ENCODE data around the gene USH1G.

USH1G gene

GRCh38 chr17:74900208-74900607 lies 22.8 kb downstream of the USH1G start:
- Histone ChIP-seq H3K4me3 (ENCODE audit: low read length in 2 of 2) (no peak overlapping the region), H3K9me3 (ENCODE audit: control insufficient read depth in 2 of 2, low read length in 2 of 2) (no peaks in the 10 kb centered on the region), H3K36me3 (ENCODE audit: control insufficient read depth in 2 of 2, insufficient read depth in 2 of 2, low read length in 2 of 2) (no peaks in the 10 kb centered on the region), H3K27ac (ENCODE audit: low read length) (no peak overlapping the region), H3K4me1 (ENCODE audit: control insufficient read depth, insufficient read depth, low read length) (no peaks in the 10 kb centered on the region), H3K9ac (ENCODE audit: low read length in 2 of 2) (no peak overlapping the region), H3K27me3 (ENCODE audit: control insufficient read depth in 1 of 2, insufficient read depth in 2 of 2, low read length in 2 of 2) (peaks cover 13 to 20% of the 10 kb centered on the region in 2 donors)

- Histone ChIP-seq H3K4me3 (ENCODE audit: low read length in 2 of 2) (no peak overlapping the region), H3K27ac (ENCODE audit: low read length) (no peak overlapping the region), H3K9me3 (ENCODE audit: control insufficient read depth in 2 of 2, low read length in 2 of 2) (no peaks in the 10 kb centered on the region), H3K27me3 (ENCODE audit: control insufficient read depth in 1 of 2, insufficient read depth in 2 of 2, low read length in 2 of 2) (peaks cover 20 to 21% of the 10 kb centered on the region in 2 donors), H3K36me3 (ENCODE audit: control insufficient read depth in 2 of 2, insufficient read depth in 2 of 2, low read length in 2 of 2) (no peaks in the 10 kb centered on the region), H3K4me1 (ENCODE audit: control insufficient read depth, insufficient read depth, low read length) (peaks cover 6% of the 10 kb centered on the region), H3K9ac (ENCODE audit: low read length in 2 of 2) (no peak overlapping the region)
Observed at GRCh38 chr17:74898376-74898946, 24.6 kb downstream of the USH1G start.

- Histone ChIP-seq H3K27ac (ENCODE audit: low read length) (no peak overlapping the region), H3K4me1 (ENCODE audit: control insufficient read depth, insufficient read depth, low read length) (peaks cover 10% of the 10 kb centered on the region), H3K27me3 (ENCODE audit: control insufficient read depth in 1 of 2, insufficient read depth in 2 of 2, low read length in 2 of 2) (peaks cover 25 to 41% of the 10 kb centered on the region in 2 donors), H3K9ac (ENCODE audit: low read length in 2 of 2) (no peak overlapping the region), H3K9me3 (ENCODE audit: control insufficient read depth in 2 of 2, low read length in 2 of 2) (no peaks in the 10 kb centered on the region), H3K36me3 (ENCODE audit: control insufficient read depth in 2 of 2, insufficient read depth in 2 of 2, low read length in 2 of 2) (no peaks in the 10 kb centered on the region), H3K4me3 (ENCODE audit: low read length in 2 of 2) (peak overlapping the region in 1 of 2 donors; percentile 65)
Observed at GRCh38 chr17:74893936-74894671, 29.0 kb downstream of the USH1G start.

- H3K36me3 ChIP-seq (ENCODE audit: control insufficient read depth in 2 of 2, insufficient read depth in 2 of 2, low read length in 2 of 2): no peaks in the 10 kb centered on the region
- H3K9ac ChIP-seq (ENCODE audit: low read length in 2 of 2): no peak within 1 kb of the TSS
- peaks cover 10% of the 10 kb centered on the region for H3K4me1 ChIP-seq (ENCODE audit: control insufficient read depth, insufficient read depth, low read length)
- peaks cover 27 to 41% of the 10 kb centered on the region in 2 donors for H3K27me3 ChIP-seq (ENCODE audit: control insufficient read depth in 1 of 2, insufficient read depth in 2 of 2, low read length in 2 of 2)
- H3K27ac ChIP-seq (ENCODE audit: low read length): no peak within 1 kb of the TSS
- H3K4me3 ChIP-seq (ENCODE audit: low read length in 2 of 2): peak within 1 kb of the TSS in 1 of 2 donors; percentile 65
- H3K9me3 ChIP-seq (ENCODE audit: control insufficient read depth in 2 of 2, low read length in 2 of 2): no peaks in the 10 kb centered on the region
Observed at GRCh38 chr17:74892974-74893911, 29.8 kb downstream of the USH1G start, which contains the start of gene FADS6. Gene FADS6 (minus strand): TSS chr17:74893633. CDS start chr17:74893595, 38 bp downstream.

- H3K36me3 ChIP-seq (ENCODE audit: control insufficient read depth in 2 of 2, insufficient read depth in 2 of 2, low read length in 2 of 2): no peaks in the 10 kb centered on the region
- no peaks in the 10 kb centered on the region for H3K9me3 ChIP-seq (ENCODE audit: control insufficient read depth in 2 of 2, low read length in 2 of 2)
- H3K9ac ChIP-seq (ENCODE audit: low read length in 2 of 2): no peak overlapping the region
- H3K27ac ChIP-seq (ENCODE audit: low read length): no peak overlapping the region
- no peak overlapping the region for H3K4me3 ChIP-seq (ENCODE audit: low read length in 2 of 2)
- peaks cover 10% of the 10 kb centered on the region for H3K4me1 ChIP-seq (ENCODE audit: control insufficient read depth, insufficient read depth, low read length)
- peaks cover 27 to 41% of the 10 kb centered on the region in 2 donors for H3K27me3 ChIP-seq (ENCODE audit: control insufficient read depth in 1 of 2, insufficient read depth in 2 of 2, low read length in 2 of 2)
Observed at GRCh38 chr17:74892013-74892841, 30.8 kb downstream of the USH1G start.

- H3K4me1 ChIP-seq (ENCODE audit: control insufficient read depth, insufficient read depth, low read length): peaks cover 10% of the 10 kb centered on the region
- no peak overlapping the region for H3K4me3 ChIP-seq (ENCODE audit: low read length in 2 of 2)
- peaks cover 27 to 34% of the 10 kb centered on the region in 2 donors for H3K27me3 ChIP-seq (ENCODE audit: control insufficient read depth in 1 of 2, insufficient read depth in 2 of 2, low read length in 2 of 2)
- H3K36me3 ChIP-seq (ENCODE audit: control insufficient read depth in 2 of 2, insufficient read depth in 2 of 2, low read length in 2 of 2): no peaks in the 10 kb centered on the region
- no peaks in the 10 kb centered on the region for H3K9me3 ChIP-seq (ENCODE audit: control insufficient read depth in 2 of 2, low read length in 2 of 2)
- no peak overlapping the region for H3K27ac ChIP-seq (ENCODE audit: low read length)
- no peak overlapping the region for H3K9ac ChIP-seq (ENCODE audit: low read length in 2 of 2)
Observed at GRCh38 chr17:74890554-74890953, 32.5 kb downstream of the USH1G start.

GRCh38 chr17:74888469-74888868 lies 34.6 kb downstream of the USH1G start:
- Histone ChIP-seq H3K4me3 (ENCODE audit: low read length in 2 of 2) (no peak overlapping the region), H3K9me3 (ENCODE audit: control insufficient read depth in 2 of 2, low read length in 2 of 2) (no peaks in the 10 kb centered on the region), H3K9ac (ENCODE audit: low read length in 2 of 2) (no peak overlapping the region), H3K27me3 (ENCODE audit: control insufficient read depth in 1 of 2, insufficient read depth in 2 of 2, low read length in 2 of 2) (peaks cover 21 to 23% of the 10 kb centered on the region in 2 donors), H3K4me1 (ENCODE audit: control insufficient read depth, insufficient read depth, low read length) (peaks cover 4% of the 10 kb centered on the region), H3K27ac (ENCODE audit: low read length) (no peak overlapping the region), H3K36me3 (ENCODE audit: control insufficient read depth in 2 of 2, insufficient read depth in 2 of 2, low read length in 2 of 2) (no peaks in the 10 kb centered on the region)

GRCh38 chr17:74883241-74883745 lies 39.8 kb downstream of the USH1G start:
- Histone ChIP-seq H3K4me3 (ENCODE audit: low read length in 2 of 2) (no peak overlapping the region), H3K27me3 (ENCODE audit: control insufficient read depth in 1 of 2, insufficient read depth in 2 of 2, low read length in 2 of 2) (peaks cover 0 to 17% of the 10 kb centered on the region in 2 donors), H3K9ac (ENCODE audit: low read length in 2 of 2) (no peak overlapping the region)

GRCh38 chr17:74882517-74883240 lies 40.4 kb downstream of the USH1G start:
- H3K4me3 ChIP-seq (ENCODE audit: low read length in 2 of 2): no peak overlapping the region
- no peaks in the 10 kb centered on the region for H3K9me3 ChIP-seq (ENCODE audit: control insufficient read depth in 2 of 2, low read length in 2 of 2)
- H3K27me3 ChIP-seq (ENCODE audit: control insufficient read depth in 1 of 2, insufficient read depth in 2 of 2, low read length in 2 of 2): peaks cover 0 to 19% of the 10 kb centered on the region in 2 donors
- no peak overlapping the region for H3K9ac ChIP-seq (ENCODE audit: low read length in 2 of 2)
- no peaks in the 10 kb centered on the region for H3K4me1 ChIP-seq (ENCODE audit: control insufficient read depth, insufficient read depth, low read length)
- H3K27ac ChIP-seq (ENCODE audit: low read length): no peak overlapping the region
- H3K36me3 ChIP-seq (ENCODE audit: control insufficient read depth in 2 of 2, insufficient read depth in 2 of 2, low read length in 2 of 2): no peaks in the 10 kb centered on the region

More at GRCh38 chr17:74883241-74883745, 39.8 kb downstream of the USH1G start:
- H3K36me3 ChIP-seq (ENCODE audit: control insufficient read depth in 2 of 2, insufficient read depth in 2 of 2, low read length in 2 of 2): no peaks in the 10 kb centered on the region
- no peaks in the 10 kb centered on the region for H3K4me1 ChIP-seq (ENCODE audit: control insufficient read depth, insufficient read depth, low read length)
- no peak overlapping the region for H3K27ac ChIP-seq (ENCODE audit: low read length)
- no peaks in the 10 kb centered on the region for H3K9me3 ChIP-seq (ENCODE audit: control insufficient read depth in 2 of 2, low read length in 2 of 2)

All from stomach smooth muscle (tissue), 2 donors.